GM12892 (cell line): ENCODE results near the gene NAPSA.

Source experiments
- POLR2AphosphoS5 ChIP-seq: IDR thresholded peaks from 2 replicates; pipeline ENCODE4 v1.6.1; 2011; ENCODE audit warnings: low read depth, low read length, control low read depth
- TAF1 ChIP-seq: IDR thresholded peaks from 2 replicates; pipeline ENCODE4 v1.6.1; 2011; ENCODE audit warnings: low read depth, mild to moderate bottlenecking, control low read depth, low read length, borderline replicate concordance

DNA sequence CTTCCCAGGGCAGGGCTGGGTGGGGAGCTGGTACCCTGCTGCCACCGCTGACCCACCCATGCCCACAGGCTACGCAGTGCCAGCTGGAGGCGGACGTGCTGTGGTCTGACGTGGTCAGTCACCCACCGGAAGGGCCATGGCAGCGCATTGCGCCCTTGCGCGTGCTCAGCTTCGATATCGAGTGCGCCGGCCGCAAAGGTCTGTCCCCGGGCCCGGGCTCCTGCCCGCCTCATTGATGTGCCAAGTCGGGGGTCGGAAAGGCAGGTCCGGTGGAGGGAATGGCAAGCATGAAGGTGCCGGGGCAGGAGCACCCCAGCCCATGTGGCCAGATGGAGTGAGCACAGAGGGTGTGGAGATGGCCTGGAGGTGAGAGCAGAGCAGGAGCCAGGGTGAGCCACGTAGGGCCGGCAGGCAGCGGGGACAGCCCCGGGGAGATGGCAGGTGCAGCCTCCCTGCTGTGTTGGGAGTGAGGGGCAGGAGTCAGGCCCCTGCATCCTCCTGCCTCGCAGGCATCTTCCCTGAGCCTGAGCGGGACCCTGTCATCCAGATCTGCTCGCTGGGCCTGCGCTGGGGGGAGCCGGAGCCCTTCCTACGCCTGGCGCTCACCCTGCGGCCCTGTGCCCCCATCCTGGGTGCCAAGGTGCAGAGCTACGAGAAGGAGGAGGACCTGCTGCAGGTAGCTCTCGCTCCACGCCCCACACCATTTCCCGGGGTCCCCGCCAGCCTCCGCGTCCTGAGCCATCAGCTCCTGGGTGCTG lies 37.3 kb upstream of the NAPSA start:
- no peak for TF ChIP-seq TAF1
- TF ChIP-seq POLR2AphosphoS5, result no peak
